HEK293 (cell line): ENCODE data around the gene STRIT1.

Experiments used
- CTCF ChIA-PET: fragments of 350-600 bp; formaldehyde crosslinking; extraction: SDS; loops from one replicate; lab custom pipeline; 2021; ENCODE audit warnings: antibody characterized with exemption; lab: Yijun Ruan, JAX
- POLR2A ChIA-PET: fragments of 300-600 bp; formaldehyde crosslinking; extraction: SDS; loops from one replicate; lab custom pipeline; 2020; ENCODE audit warnings: antibody characterized with exemption, inconsistent platforms; lab: Yijun Ruan, JAX
- H3K27ac ChIP-seq: fragments of 200-500 bp; sonication (Bioruptor generic); 2 replicates; pipeline ENCODE4 v1.5.1; 2014; ENCODE audit warnings: low read depth, low read length, control low read depth, inconsistent platforms; ENCODE audit errors: extremely low read depth
- H3K36me3 ChIP-seq, 2 experiments: fragments of 200-500 bp in 1 of 2; sonication (Bioruptor generic) in 1 of 2; 1 replicate in 1 of 2; 2 replicates in 1 of 2; pipeline ENCODE4 v1.5.1; 2014 to 2017; ENCODE audit warnings: inconsistent platforms in 2 of 2, low read length in 2 of 2; ENCODE audit not compliant: control insufficient read depth in 2 of 2, insufficient read depth in 1 of 2
- H3K4me1 ChIP-seq: fragments of 200-500 bp; sonication (Bioruptor generic); 2 replicates; pipeline ENCODE4 v1.5.1; 2014; ENCODE audit warnings: mild to moderate bottlenecking, low read length, inconsistent platforms; ENCODE audit not compliant: control insufficient read depth, insufficient read depth
- H3K4me3 ChIP-seq: 2 replicates; pipeline ENCODE4 v1.5.1; 2011; ENCODE audit warnings: low read depth, mild to moderate bottlenecking, control low read depth, low read length, moderate library complexity
- H3K9me3 ChIP-seq: fragments of 200-500 bp; sonication (Bioruptor generic); 2 replicates; pipeline ENCODE4 v1.5.1; 2014; ENCODE audit warnings: low read depth, low read length, inconsistent platforms; ENCODE audit not compliant: control insufficient read depth, insufficient read depth
- BCL11A ChIP-seq: fragments of 450-650 bp; formaldehyde crosslinking; IDR thresholded peaks from 2 replicates; pipeline ENCODE4 v1.5.1; 2016; ENCODE audit warnings: low read depth, missing biosample characterization, missing genetic modification characterization
- GLIS2 ChIP-seq: fragments of 450-650 bp; formaldehyde crosslinking; IDR thresholded peaks from 2 replicates; pipeline ENCODE4 v1.5.1; 2016; ENCODE audit warnings: missing biosample characterization, missing genetic modification characterization
- KLF8 ChIP-seq: fragments of 450-650 bp; formaldehyde crosslinking; IDR thresholded peaks from 2 replicates; pipeline ENCODE4 v1.5.1; 2016; ENCODE audit warnings: missing biosample characterization, missing genetic modification characterization
- MYNN ChIP-seq: fragments of 450-650 bp; formaldehyde crosslinking; IDR thresholded peaks from 2 replicates; pipeline ENCODE4 v1.5.1; 2016; ENCODE audit warnings: missing biosample characterization, missing genetic modification characterization, borderline replicate concordance
- PRDM2 ChIP-seq: fragments of 450-650 bp; formaldehyde crosslinking; IDR thresholded peaks from 2 replicates; pipeline ENCODE4 v1.5.1; 2016; ENCODE audit warnings: missing biosample characterization, missing genetic modification characterization, borderline replicate concordance
- SP2 ChIP-seq: fragments of 450-650 bp; formaldehyde crosslinking; IDR thresholded peaks from 2 replicates; pipeline ENCODE4 v1.5.1; 2016; ENCODE audit warnings: missing biosample characterization, missing genetic modification characterization
- ZBTB1 ChIP-seq: fragments of 450-650 bp; formaldehyde crosslinking; IDR thresholded peaks from 2 replicates; pipeline ENCODE4 v1.5.1; 2016; ENCODE audit warnings: missing biosample characterization, missing genetic modification characterization
- ZBTB17 ChIP-seq: fragments of 450-650 bp; formaldehyde crosslinking; IDR thresholded peaks from 2 replicates; pipeline ENCODE4 v1.5.1; 2016; ENCODE audit warnings: missing biosample characterization, missing genetic modification characterization
- ZBTB44 ChIP-seq: fragments of 450-650 bp; IDR thresholded peaks from 2 replicates; pipeline ENCODE4 v1.5.1; 2018; ENCODE audit warnings: missing biosample characterization, mild to moderate bottlenecking, missing genetic modification characterization
- ZNF112 ChIP-seq: fragments of 450-650 bp; formaldehyde crosslinking; IDR thresholded peaks from 2 replicates; pipeline ENCODE4 v1.5.0; 2017; ENCODE audit warnings: missing biosample characterization, missing genetic modification characterization
- ZNF138 ChIP-seq: fragments of 450-650 bp; formaldehyde crosslinking; IDR thresholded peaks from 2 replicates; pipeline ENCODE4 v1.5.1; 2016; ENCODE audit warnings: missing biosample characterization, missing genetic modification characterization, borderline replicate concordance
- ZNF146 ChIP-seq: fragments of 450-650 bp; formaldehyde crosslinking; IDR thresholded peaks from 2 replicates; pipeline ENCODE4 v1.5.1; 2016; ENCODE audit warnings: missing biosample characterization, missing genetic modification characterization
- ZNF223 ChIP-seq: fragments of 450-650 bp; formaldehyde crosslinking; IDR thresholded peaks from 2 replicates; pipeline ENCODE4 v1.5.1; 2016; ENCODE audit warnings: missing biosample characterization, missing genetic modification characterization
- ZNF280D ChIP-seq: fragments of 450-650 bp; formaldehyde crosslinking; IDR thresholded peaks from 2 replicates; pipeline ENCODE4 v1.5.1; 2016; ENCODE audit warnings: missing biosample characterization, missing genetic modification characterization
- ZNF37A ChIP-seq: fragments of 450-650 bp; IDR thresholded peaks from 2 replicates; pipeline ENCODE4 v1.5.1; 2018; ENCODE audit warnings: missing biosample characterization, missing genetic modification characterization
- ZNF398 ChIP-seq: fragments of 450-650 bp; formaldehyde crosslinking; IDR thresholded peaks from 2 replicates; pipeline ENCODE4 v1.5.1; 2017; ENCODE audit warnings: missing biosample characterization, missing genetic modification characterization
- ZNF585B ChIP-seq: fragments of 450-650 bp; formaldehyde crosslinking; IDR thresholded peaks from 2 replicates; pipeline ENCODE4 v1.5.1; 2016; ENCODE audit warnings: missing biosample characterization, missing genetic modification characterization
- ZNF600 ChIP-seq: fragments of 450-650 bp; formaldehyde crosslinking; IDR thresholded peaks from 2 replicates; pipeline ENCODE4 v1.5.1; 2016; ENCODE audit warnings: missing biosample characterization, missing genetic modification characterization
- ZNF626 ChIP-seq: fragments of 450-650 bp; sonication (Bioruptor Pico); formaldehyde crosslinking; IDR thresholded peaks from 2 replicates; pipeline ENCODE4 v1.5.1; 2018; ENCODE audit warnings: missing biosample characterization, missing genetic modification characterization, inconsistent platforms
- ZNF677 ChIP-seq: fragments of 450-650 bp; IDR thresholded peaks from 2 replicates; pipeline ENCODE4 v1.5.0; 2018; ENCODE audit warnings: missing biosample characterization, mild to moderate bottlenecking, missing genetic modification characterization, moderate library complexity
- ZNF692 ChIP-seq: fragments of 450-650 bp; formaldehyde crosslinking; IDR thresholded peaks from 2 replicates; pipeline ENCODE4 v1.5.1; 2016; ENCODE audit warnings: missing biosample characterization, missing genetic modification characterization
- ZNF777 ChIP-seq: fragments of 450-650 bp; formaldehyde crosslinking; IDR thresholded peaks from 2 replicates; pipeline ENCODE4 v1.5.1; 2017; ENCODE audit warnings: missing biosample characterization, missing genetic modification characterization, borderline replicate concordance
- TF ChIP-seq, protein P1 (sequence below): fragments of 450-650 bp; formaldehyde crosslinking; IDR thresholded peaks from 2 replicates; pipeline ENCODE4; 2016; ENCODE audit warnings: missing biosample characterization, missing genetic modification characterization

Gene STRIT1

DNA sequence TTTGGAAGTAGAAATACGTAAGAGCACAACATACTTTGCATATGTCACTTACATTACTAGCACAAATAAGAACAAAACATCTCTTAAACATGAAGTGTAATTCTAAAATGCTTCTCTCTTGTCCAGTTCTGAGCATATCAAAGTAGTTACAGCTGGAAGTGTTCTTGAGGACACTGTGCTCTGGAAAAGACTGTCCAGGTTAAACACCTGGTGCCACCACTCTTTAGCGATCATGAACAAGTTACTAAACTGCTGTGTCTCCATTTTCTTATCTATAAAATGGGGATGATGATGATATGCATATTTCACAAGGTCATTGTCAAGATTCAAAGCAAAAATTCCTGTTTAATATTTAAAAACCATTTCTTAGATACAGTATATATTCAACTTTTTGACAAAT is 790 bp downstream of the STRIT1 start (continued):
- no peak for TF ChIP-seq ZNF112
- TF ChIP-seq ZNF777 (tag by site-specific recombination): no peak
- no peak for TF ChIP-seq ZNF223 (tag by site-specific recombination)
- no peak for TF ChIP-seq ZNF146 (tag by site-specific recombination)
- no peak for TF ChIP-seq ZNF677
- TF ChIP-seq ZBTB44 (tag by site-specific recombination): no peak

- no peaks in the 10 kb centered on the region for H3K4me1 ChIP-seq
- H3K4me3 ChIP-seq: no peak overlapping the region
- POLR2A ChIA-PET: no interaction called here
- no peaks in the 10 kb centered on the region for H3K9me3 ChIP-seq
- TF ChIP-seq MYNN (tag by site-specific recombination): no peak
- no peak for TF ChIP-seq ZNF280D
- TF ChIP-seq KLF8 (tag by site-specific recombination): no peak
- no peak for TF ChIP-seq SP2 (tag by site-specific recombination)
- TF ChIP-seq ZNF692 (tag by site-specific recombination): no peak
- TF ChIP-seq ZBTB1: no peak
- TF ChIP-seq ZNF626 (tag by site-specific recombination): no peak
- TF ChIP-seq ZBTB17 (tag by site-specific recombination): no peak
- no peak for TF ChIP-seq ZNF585B (tag by site-specific recombination)
- TF ChIP-seq ZNF398: no peak
- TF ChIP-seq, protein P1, sequence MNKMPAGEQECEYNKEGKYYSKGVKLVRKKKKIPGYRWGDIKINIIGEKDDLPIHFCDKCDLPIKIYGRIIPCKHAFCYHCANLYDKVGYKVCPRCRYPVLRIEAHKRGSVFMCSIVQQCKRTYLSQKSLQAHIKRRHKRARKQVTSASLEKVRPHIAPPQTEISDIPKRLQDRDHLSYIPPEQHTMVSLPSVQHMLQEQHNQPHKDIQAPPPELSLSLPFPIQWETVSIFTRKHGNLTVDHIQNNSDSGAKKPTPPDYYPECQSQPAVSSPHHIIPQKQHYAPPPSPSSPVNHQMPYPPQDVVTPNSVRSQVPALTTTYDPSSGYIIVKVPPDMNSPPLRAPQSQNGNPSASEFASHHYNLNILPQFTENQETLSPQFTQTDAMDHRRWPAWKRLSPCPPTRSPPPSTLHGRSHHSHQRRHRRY (tag by site-specific recombination): no peak
- no peak for TF ChIP-seq ZNF600 (tag by site-specific recombination)
- TF ChIP-seq ZNF37A (tag by site-specific recombination): no peak
- TF ChIP-seq GLIS2 (tag by site-specific recombination): no peak
- TF ChIP-seq BCL11A: no peak
- TF ChIP-seq ZNF777 (tag by site-specific recombination): no peak
- no peak for TF ChIP-seq PRDM2 (tag by site-specific recombination)
- TF ChIP-seq ZNF138: no peak
- TF ChIP-seq, all 188 proteins: peak for 0
- Histone ChIP-seq H3K27ac (no peak overlapping the region), H3K36me3 (no peaks in the 10 kb centered on the region)
- CTCF ChIA-PET: no interaction called here
Observed at GRCh38 chr3:155292133-155292532, 1.4 kb downstream of the STRIT1 start.
